ENCODE measurements around the gene DFFA.
"Not testable (repeated sequence)": the region's sequence is repeated elsewhere in the genome, so short reads cannot be mapped to it uniquely, and the experiment has no call there.

DNA sequence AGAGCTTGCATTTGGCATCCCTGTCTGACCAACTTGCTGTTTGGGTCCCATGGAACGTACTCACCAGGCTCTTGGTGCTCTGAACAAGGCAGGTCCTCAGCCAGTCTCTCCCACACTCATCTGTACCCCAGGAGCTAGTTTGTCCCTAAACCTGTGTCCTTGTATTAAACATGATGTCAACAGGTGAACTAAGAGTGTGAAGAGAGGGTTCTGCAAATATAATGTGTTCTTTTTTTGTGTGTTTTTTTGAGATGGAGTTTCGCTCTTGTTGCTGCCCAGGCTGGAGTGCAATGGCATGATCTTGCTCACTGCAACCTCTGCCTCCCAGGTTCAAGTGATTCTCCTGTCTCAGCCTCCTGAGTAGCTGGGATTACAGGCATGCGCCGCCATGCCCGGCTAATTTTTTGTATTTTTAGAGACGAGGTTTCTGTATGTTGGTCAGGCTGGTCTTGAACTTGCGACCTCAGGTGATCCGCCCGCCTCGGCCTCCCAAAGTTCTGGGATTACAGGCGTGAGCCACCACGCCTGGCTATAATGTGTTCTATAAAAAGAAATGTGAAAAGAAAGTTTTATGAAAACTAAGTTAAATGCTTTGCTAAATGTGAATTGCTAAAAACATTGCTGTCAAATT, 33.8 kb upstream of the DFFA start:
- not testable (repeated sequence) for TF ChIP-seq YY1 (IDR thresholded peaks at IDR 0.05; ENCODE audit: insufficient read depth, insufficient read length); SUZ12 (IDR thresholded peaks at IDR 0.05; ENCODE audit: extremely low read depth, insufficient read depth, insufficient read length)
